HL-60 (cell line): ENCODE data around the gene CAD.

Experiments used
- DNase-seq, 2 experiments: peaks; one replicate each; pipeline ENCODE4 v3.0.0-alpha.2; 2010 to 2020; ENCODE audit warnings: low read depth in 1 of 2, low spot score in 1 of 2
- H3K27ac ChIP-seq: fragments of 250-450 bp; sonication (Bioruptor Pico); replicated peaks from 2 replicates; pipeline ENCODE4 v1.5.1; 2020; ENCODE audit warnings: mild to moderate bottlenecking, moderate library complexity
- H3K27me3 ChIP-seq: fragments of 250-450 bp; sonication (Bioruptor Pico); 2 replicates; pipeline ENCODE4 v1.5.1; 2021; ENCODE audit warnings: mild to moderate bottlenecking, moderate library complexity; ENCODE audit not compliant: insufficient read depth, poor library complexity, severe bottlenecking
- H3K4me3 ChIP-seq: replicated peaks from 2 replicates; pipeline ENCODE4 v1.5.1; 2011; ENCODE audit warnings: mild to moderate bottlenecking, control low read depth, low read length; ENCODE audit not compliant: insufficient read depth
- GABPA ChIP-seq: IDR thresholded peaks from 2 replicates; pipeline ENCODE4 v1.6.1; 2012; ENCODE audit warnings: low read depth
- POLR2AphosphoS5 ChIP-seq: IDR thresholded peaks from 2 replicates; pipeline ENCODE4 v1.6.1; 2012; ENCODE audit warnings: low read depth
- SPI1 ChIP-seq: IDR thresholded peaks from 2 replicates; pipeline ENCODE4 v1.6.1; 2012; ENCODE audit warnings: low read depth, mild to moderate bottlenecking, borderline replicate concordance
- TF ChIP-seq, protein P1 (sequence below): IDR thresholded peaks from one replicate; pipeline ENCODE4 v1.5.1; 2011; ENCODE audit warnings: low read length, control low read depth, inconsistent platforms; ENCODE audit not compliant: insufficient read depth
- TF ChIP-seq, protein P2 (sequence below): IDR thresholded peaks from 2 replicates; pipeline ENCODE4 v1.6.1; 2012; ENCODE audit warnings: low read depth; ENCODE audit not compliant: insufficient replicate concordance

CAD gene

DNA sequence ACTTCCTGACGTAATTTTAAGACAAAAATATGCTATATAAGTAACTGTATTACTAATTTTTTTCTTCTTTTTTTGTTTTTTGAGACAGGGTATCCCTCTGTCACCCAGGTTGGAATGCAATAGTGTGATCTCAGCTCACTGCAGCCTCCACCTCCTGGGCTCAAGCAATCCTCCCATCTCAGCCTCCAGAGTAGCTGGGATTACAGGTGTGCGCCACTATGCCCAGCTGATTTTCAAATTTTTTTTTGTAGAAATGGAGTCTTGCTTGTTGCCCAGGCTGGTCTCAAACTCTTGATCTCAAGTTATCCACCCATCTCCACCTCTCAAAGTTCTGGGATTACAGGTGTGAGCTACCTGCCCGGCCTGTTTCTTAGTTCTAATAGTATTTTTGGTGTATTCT lies 38.7 kb upstream of the CAD start:
- Histone ChIP-seq H3K27me3 (no peaks in the 10 kb centered on the region), H3K27ac (no peak overlapping the region), H3K4me3 (no peak overlapping the region)
- DNase-seq: no peak
- TF ChIP-seq SPI1 (no peak), POLR2AphosphoS5 (no peak)
- TF ChIP-seq, protein P1, sequence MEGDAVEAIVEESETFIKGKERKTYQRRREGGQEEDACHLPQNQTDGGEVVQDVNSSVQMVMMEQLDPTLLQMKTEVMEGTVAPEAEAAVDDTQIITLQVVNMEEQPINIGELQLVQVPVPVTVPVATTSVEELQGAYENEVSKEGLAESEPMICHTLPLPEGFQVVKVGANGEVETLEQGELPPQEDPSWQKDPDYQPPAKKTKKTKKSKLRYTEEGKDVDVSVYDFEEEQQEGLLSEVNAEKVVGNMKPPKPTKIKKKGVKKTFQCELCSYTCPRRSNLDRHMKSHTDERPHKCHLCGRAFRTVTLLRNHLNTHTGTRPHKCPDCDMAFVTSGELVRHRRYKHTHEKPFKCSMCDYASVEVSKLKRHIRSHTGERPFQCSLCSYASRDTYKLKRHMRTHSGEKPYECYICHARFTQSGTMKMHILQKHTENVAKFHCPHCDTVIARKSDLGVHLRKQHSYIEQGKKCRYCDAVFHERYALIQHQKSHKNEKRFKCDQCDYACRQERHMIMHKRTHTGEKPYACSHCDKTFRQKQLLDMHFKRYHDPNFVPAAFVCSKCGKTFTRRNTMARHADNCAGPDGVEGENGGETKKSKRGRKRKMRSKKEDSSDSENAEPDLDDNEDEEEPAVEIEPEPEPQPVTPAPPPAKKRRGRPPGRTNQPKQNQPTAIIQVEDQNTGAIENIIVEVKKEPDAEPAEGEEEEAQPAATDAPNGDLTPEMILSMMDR: no peak
- TF ChIP-seq, protein P2, sequence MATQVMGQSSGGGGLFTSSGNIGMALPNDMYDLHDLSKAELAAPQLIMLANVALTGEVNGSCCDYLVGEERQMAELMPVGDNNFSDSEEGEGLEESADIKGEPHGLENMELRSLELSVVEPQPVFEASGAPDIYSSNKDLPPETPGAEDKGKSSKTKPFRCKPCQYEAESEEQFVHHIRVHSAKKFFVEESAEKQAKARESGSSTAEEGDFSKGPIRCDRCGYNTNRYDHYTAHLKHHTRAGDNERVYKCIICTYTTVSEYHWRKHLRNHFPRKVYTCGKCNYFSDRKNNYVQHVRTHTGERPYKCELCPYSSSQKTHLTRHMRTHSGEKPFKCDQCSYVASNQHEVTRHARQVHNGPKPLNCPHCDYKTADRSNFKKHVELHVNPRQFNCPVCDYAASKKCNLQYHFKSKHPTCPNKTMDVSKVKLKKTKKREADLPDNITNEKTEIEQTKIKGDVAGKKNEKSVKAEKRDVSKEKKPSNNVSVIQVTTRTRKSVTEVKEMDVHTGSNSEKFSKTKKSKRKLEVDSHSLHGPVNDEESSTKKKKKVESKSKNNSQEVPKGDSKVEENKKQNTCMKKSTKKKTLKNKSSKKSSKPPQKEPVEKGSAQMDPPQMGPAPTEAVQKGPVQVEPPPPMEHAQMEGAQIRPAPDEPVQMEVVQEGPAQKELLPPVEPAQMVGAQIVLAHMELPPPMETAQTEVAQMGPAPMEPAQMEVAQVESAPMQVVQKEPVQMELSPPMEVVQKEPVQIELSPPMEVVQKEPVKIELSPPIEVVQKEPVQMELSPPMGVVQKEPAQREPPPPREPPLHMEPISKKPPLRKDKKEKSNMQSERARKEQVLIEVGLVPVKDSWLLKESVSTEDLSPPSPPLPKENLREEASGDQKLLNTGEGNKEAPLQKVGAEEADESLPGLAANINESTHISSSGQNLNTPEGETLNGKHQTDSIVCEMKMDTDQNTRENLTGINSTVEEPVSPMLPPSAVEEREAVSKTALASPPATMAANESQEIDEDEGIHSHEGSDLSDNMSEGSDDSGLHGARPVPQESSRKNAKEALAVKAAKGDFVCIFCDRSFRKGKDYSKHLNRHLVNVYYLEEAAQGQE: no peak

DNA sequence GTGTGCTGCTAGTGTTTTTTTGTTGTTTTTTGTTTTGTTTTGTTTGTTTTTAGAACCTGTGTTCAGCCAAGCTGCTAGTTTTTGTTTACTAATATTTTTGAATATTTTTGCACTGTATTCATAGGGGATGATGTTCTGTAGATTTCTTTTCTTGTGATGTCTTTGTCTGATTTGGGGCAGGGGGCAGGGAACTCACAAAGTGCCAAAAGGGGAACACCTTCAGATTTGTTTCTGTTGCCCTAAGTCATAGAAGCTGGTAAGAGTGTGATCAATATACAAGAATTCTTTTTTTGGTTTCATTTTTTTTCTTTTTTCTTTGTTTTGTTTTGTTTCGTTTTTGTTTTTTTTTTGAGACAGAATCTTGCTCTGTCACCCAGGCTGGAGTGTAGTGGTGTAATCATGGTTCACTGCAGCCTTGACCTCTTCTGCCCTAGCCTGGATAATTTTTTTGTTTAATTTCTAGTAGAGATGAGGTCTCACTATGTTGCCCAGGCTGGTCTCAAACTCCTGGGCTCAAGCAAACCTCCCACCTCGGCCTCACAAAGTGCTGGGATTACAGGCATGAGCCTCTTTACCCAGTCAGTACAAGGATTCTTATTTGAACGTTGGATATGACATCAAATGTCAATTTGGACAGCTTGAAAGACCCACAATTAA lies 37.7 kb upstream of the CAD start:
- TF ChIP-seq SPI1: no peak
- TF ChIP-seq, protein P2: no peak
- TF ChIP-seq GABPA: no peak
- TF ChIP-seq, protein P1: no peak
- TF ChIP-seq POLR2AphosphoS5: no peak
- no peak for DNase-seq
- H3K27ac ChIP-seq: no peak overlapping the region
- H3K27me3 ChIP-seq: no peaks in the 10 kb centered on the region
- H3K4me3 ChIP-seq: no peak overlapping the region

DNA sequence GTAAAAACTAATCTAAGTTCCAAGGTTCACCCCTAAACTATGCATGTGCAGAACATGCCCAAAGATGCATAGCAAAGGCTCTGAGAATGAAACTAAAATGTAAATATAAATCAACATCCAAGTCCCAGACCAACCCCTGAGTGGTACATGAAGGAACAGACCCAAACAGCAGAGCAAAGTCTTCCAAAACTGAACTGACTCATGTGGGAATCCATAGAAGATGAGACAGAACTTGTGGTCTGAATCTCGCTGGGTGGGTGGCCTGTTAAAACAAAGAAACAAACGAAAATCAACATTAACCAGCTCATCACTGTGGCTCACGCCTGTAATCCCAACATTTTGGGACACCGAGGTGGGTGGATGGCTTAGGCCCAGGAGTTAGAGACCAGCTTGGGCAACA lies 34.8 kb upstream of the CAD start:
- H3K27ac ChIP-seq: no peak overlapping the region
- no peak for DNase-seq
- H3K27me3 ChIP-seq: no peaks in the 10 kb centered on the region
- TF ChIP-seq POLR2AphosphoS5 (no peak), SPI1 (no peak), GABPA (no peak)
- TF ChIP-seq, protein P2: no peak
- TF ChIP-seq, protein P1: no peak
- no peak overlapping the region for H3K4me3 ChIP-seq
